BJ (cell line): ENCODE data around the gene PTPRM. TPM values are rescaled to one million over a fixed set of nuclear protein-coding genes. Genes with fewer than 3 reads are reported as not detected.

ENCODE experiments used
- CTCF ChIA-PET: fragments of 350-600 bp; formaldehyde crosslinking; extraction: SDS; loops from one replicate; lab custom pipeline; 2021; ENCODE audit warnings: antibody characterized with exemption, inconsistent platforms; lab: Yijun Ruan, JAX
- POLR2A ChIA-PET: fragments of 300-600 bp; sonication (Branson Sonifier 250); formaldehyde crosslinking; extraction: SDS; loops from one replicate; lab custom pipeline; 2021; ENCODE audit warnings: antibody characterized with exemption; lab: Charles Lee
- DNase-seq: peaks from one replicate; pipeline ENCODE4 v3.0.0-alpha.2; 2011; ENCODE audit warnings: low read depth
- H3K27me3 ChIP-seq: 2 replicates; pipeline ENCODE4 v1.6.0; 2011; ENCODE audit warnings: low read length; ENCODE audit not compliant: control insufficient read depth, insufficient read depth
- H3K36me3 ChIP-seq: 2 replicates; pipeline ENCODE4 v1.5.1; 2011; ENCODE audit warnings: low read length; ENCODE audit not compliant: control insufficient read depth, insufficient read depth
- H3K4me3 ChIP-seq: 2 replicates; pipeline ENCODE4 v1.5.1; 2011; ENCODE audit warnings: low read depth, mild to moderate bottlenecking, control low read depth, low read length
- polyA plus RNA-seq: library from polyadenylated mRNA; depleted of rRNA; stranded (reverse); fragments of >200 nt; gene quantifications from 2 replicates; pipeline ENCODE4 v1.2.3, GENCODE V29; 2011
- TF ChIP-seq, protein P1 (sequence below): IDR thresholded peaks from 2 replicates; pipeline ENCODE4 v1.5.1; 2011; ENCODE audit warnings: low read depth, mild to moderate bottlenecking, control low read depth, inconsistent platforms, low read length, moderate library complexity; ENCODE audit not compliant: insufficient read depth

Gene PTPRM
- polyA plus RNA-seq, 1 experiment: 149 TPM

DNA sequence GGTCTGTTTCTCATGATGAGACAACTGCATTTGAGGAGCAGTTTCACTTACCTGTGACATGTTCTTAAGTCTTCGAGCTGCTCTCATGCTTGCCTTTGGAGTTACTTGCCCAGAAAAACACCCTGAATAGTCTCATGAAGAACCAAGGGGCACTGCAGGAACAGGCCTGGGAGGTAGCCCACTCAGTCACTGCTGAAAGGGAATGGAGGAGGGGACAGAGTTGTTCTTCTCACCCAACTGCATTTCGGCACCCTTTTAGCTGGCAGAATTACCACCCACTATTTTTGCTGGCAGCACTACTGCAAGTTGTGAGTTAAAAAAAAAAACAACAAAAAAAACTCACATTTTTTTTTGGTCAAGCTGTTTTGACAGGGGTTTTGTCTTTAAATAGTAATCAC lies 181.9 kb downstream of the PTPRM start:
- no peaks in the 10 kb centered on the region for H3K27me3 ChIP-seq
- no peak for DNase-seq
- H3K36me3 ChIP-seq: no peaks in the 10 kb centered on the region
- ChIA-PET CTCF (interaction anchor here (1.0 kb wide), 1 partner anchor 13 kb away, joined by 3 read pairs; no protein-coding TSS in a partner anchor), POLR2A (no interaction called here)
- TF ChIP-seq, protein P1, sequence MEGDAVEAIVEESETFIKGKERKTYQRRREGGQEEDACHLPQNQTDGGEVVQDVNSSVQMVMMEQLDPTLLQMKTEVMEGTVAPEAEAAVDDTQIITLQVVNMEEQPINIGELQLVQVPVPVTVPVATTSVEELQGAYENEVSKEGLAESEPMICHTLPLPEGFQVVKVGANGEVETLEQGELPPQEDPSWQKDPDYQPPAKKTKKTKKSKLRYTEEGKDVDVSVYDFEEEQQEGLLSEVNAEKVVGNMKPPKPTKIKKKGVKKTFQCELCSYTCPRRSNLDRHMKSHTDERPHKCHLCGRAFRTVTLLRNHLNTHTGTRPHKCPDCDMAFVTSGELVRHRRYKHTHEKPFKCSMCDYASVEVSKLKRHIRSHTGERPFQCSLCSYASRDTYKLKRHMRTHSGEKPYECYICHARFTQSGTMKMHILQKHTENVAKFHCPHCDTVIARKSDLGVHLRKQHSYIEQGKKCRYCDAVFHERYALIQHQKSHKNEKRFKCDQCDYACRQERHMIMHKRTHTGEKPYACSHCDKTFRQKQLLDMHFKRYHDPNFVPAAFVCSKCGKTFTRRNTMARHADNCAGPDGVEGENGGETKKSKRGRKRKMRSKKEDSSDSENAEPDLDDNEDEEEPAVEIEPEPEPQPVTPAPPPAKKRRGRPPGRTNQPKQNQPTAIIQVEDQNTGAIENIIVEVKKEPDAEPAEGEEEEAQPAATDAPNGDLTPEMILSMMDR: no peak
- no peak overlapping the region for H3K4me3 ChIP-seq

DNA sequence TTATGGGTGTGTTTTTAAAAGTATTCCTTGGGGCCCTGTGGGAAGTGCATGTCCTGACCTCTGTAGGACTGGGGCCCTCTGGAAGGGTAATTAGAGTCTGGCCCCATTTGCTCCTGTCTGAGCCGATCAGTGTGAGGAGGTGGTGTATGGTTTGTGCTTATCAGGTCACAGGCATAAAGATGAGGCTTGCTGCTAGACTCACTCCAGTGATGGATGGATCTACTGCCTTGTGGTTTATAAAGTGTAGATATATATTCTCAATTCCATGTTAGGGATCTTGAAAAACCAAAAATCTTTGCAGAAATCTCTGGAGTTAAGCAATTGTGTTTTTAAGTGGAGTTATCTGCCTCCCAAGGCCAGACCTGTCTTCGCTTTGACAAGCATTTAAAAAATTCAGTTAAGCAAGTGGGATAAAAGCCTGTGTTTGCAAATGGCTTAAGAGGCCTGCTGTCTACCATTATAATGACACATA lies 182.4 kb downstream of the PTPRM start:
- no peak for DNase-seq
- TF ChIP-seq, protein P1: no peak
- no peaks in the 10 kb centered on the region for H3K36me3 ChIP-seq
- CTCF ChIA-PET: no interaction called here
- H3K4me3 ChIP-seq: no peak overlapping the region
- POLR2A ChIA-PET: no interaction called here
- no peaks in the 10 kb centered on the region for H3K27me3 ChIP-seq

DNA sequence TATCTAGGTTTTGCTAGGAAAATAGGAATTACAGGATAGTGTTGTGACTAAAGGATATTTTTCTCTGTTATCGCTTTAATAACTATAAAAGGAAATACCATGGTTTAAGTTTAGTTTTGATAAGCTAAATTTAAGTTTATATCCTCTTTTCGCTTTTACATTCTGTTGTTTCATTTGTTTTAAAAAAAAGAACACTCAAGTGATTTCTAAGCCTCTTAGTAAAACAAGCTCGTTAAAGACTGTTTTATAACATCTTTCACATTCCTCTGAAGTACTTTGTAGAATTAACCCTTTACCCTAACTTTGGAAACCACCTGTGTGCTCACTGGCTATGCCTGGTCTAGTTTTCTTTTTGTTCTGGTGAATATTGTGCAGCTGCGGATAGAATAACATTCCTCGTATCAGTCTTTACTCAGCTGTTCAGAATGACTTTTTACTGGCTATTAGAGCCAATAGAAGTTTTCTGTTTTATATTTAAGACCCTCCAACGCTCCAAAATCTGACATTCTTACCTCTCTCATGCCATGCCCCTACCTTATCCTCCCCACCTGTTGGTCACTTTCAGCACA lies 183.1 kb downstream of the PTPRM start:
- no peak for DNase-seq
- Histone ChIP-seq H3K27me3 (no peaks in the 10 kb centered on the region), H3K4me3 (no peak overlapping the region), H3K36me3 (no peaks in the 10 kb centered on the region)
- CTCF ChIA-PET: no interaction called here
- TF ChIP-seq, protein P1: no peak
- POLR2A ChIA-PET: no interaction called here

DNA sequence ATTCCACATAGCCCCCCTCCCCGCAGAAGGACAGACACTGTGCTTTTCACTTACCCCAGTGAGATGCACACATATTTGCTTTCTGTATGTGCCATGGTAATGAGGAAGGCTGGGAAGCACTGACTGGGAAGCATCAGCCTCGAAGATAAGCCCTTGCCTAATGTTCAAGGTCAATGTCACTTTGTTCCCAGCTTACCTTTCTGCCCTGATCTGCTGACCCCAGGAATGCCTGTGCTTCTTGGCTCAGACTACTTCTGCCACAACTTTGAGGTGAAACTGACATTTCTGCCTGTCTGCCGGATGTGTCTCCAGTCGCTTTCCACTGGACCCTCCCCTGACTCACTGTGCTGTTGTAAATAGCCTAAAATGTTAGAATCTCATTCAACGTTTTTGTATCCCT lies 183.8 kb downstream of the PTPRM start:
- TF ChIP-seq, protein P1: no peak
- Histone ChIP-seq H3K4me3 (no peak overlapping the region), H3K27me3 (no peaks in the 10 kb centered on the region), H3K36me3 (no peaks in the 10 kb centered on the region)
- no peak for DNase-seq
- ChIA-PET CTCF (no interaction called here), POLR2A (no interaction called here)

DNA sequence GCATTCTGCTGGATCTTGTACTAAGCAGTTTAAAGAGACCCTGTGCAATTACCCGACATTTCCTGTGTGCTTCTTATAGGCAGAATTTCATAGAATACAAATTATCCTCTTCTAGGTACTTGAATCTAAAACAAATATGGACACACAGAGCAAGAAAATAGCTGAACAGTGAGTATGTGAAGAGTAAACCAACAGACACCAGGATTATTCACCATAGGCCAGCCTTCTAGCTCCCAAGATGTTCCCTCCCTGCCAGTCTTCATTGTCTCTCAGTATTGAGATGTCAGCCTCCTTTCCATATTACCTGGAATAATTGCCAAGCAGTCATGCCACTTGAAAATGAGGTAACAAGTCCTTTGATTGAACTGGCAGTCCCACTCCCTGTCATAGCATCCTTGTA lies 187.1 kb downstream of the PTPRM start:
- no peak for DNase-seq
- no peak overlapping the region for H3K4me3 ChIP-seq
- CTCF ChIA-PET: interaction anchor here (0.6 to 1.1 kb wide), 2 partner anchors 187 to 994 kb away, joined by 3 to 4 read pairs; partner anchors contain the start of gene PTPRM
- TF ChIP-seq, protein P1: no peak
- POLR2A ChIA-PET: no interaction called here
- no peaks in the 10 kb centered on the region for H3K36me3 ChIP-seq
- H3K27me3 ChIP-seq: no peaks in the 10 kb centered on the region
